Stomach (tissue), 4 donors: ENCODE results near the gene PGLYRP2.

Source experiments
- CTCF ChIP-seq, 7 experiments: fragments of 450-650 bp in 4 of 7; fragments of 200-600 bp in 3 of 7; sonication (generic) in 3 of 7; IDR thresholded peaks; one replicate each; pipeline ENCODE4 v1.5.1; 2016 to 2019; ENCODE audit warnings: antibody characterized with exemption in 7 of 7, control low read depth in 2 of 7, mild to moderate bottlenecking in 1 of 7
- EP300 ChIP-seq: sonication (generic); formaldehyde crosslinking; IDR thresholded peaks from one replicate; pipeline ENCODE4 v1.6.1; 2017; ENCODE audit warnings: antibody characterized with exemption
- POLR2A ChIP-seq, 4 donors: fragments of 450-650 bp; IDR thresholded peaks; one replicate each; pipeline ENCODE4 v1.6.1; 2016; ENCODE audit warnings: antibody characterized with exemption in 4 of 4, control low read depth in 2 of 4, mild to moderate bottlenecking in 1 of 4, moderate library complexity in 1 of 4

- no peak for TF ChIP-seq CTCF (IDR thresholded peaks at IDR 0.05)
- TF ChIP-seq EP300, result no peak
- TF ChIP-seq POLR2A (IDR thresholded peaks at IDR 0.05), result no peak
These were observed 12.2 kb downstream of the PGLYRP2 start for GRCh38 chr19:15466851-15467733.
